Measurements from ENCODE around the gene MAMDC2. TPM values are rescaled to one million over a fixed set of nuclear protein-coding genes. Genes with fewer than 3 reads are reported as not detected.

The MAMDC2 gene
- total RNA-seq, 1 experiment from 2014 or later = 2.7 TPM

- intact Hi-C loops (cut with micrococcal nuclease; ENCODE audit: unreplicated experiment) = no loop called here
- Histone ChIP-seq H3K9me3 (ENCODE audit: insufficient read depth, low read depth) (no peaks in the 10 kb centered on the region), H3K4me3 (no peak overlapping the region), H3K4me1 (replicated peaks; ENCODE audit: insufficient read depth) (no peaks in the 10 kb centered on the region), H3K36me3 (ENCODE audit: low read depth) (no peaks in the 10 kb centered on the region), H4K20me1 (ENCODE audit: insufficient read depth) (no peaks in the 10 kb centered on the region), H3K4me2 (no peak overlapping the region), H3F3A (ENCODE audit: insufficient read depth, low read depth) (no peaks in the 10 kb centered on the region), H2AFZ (no peak overlapping the region), H3K27ac (no peak overlapping the region), H3K79me2 (ENCODE audit: low read depth) (no peaks in the 10 kb centered on the region), H3K27me3 (ENCODE audit: insufficient read depth, low read depth) (no peaks in the 10 kb centered on the region), H3K9me2 (ENCODE audit: insufficient read depth) (no peaks in the 10 kb centered on the region; the same call in 1 of the 2 replicates)
- DNase-seq = no peak
- no TSS peak for BruUV-seq (replicated peaks)
- ChIA-PET POLR2A (ENCODE audit: unreplicated experiment) (no interaction called here), CTCF (no interaction called here)
- TF ChIP-seq EZH2 (IDR thresholded peaks at IDR 0.05; ENCODE audit: low read depth) (no peak), CTCF (conservative IDR thresholded peaks at IDR 0.05) (no peak)
Measured at GRCh38 chr9:70220216-70220615, 176.6 kb downstream of the MAMDC2 start.

- ChIA-PET CTCF (interaction anchor here (0.6 kb wide), 1 partner anchor 112 kb away, joined by 3 read pairs; no protein-coding TSS in a partner anchor), POLR2A (ENCODE audit: unreplicated experiment) (no interaction called here)
- H3K36me3 ChIP-seq (ENCODE audit: low read depth) = no peaks in the 10 kb centered on the region
- H3K27ac ChIP-seq = no peak overlapping the region
- no TSS peak for BruUV-seq (replicated peaks)
- TF ChIP-seq CTCF (conservative IDR thresholded peaks at IDR 0.05) (no peak), EZH2 (IDR thresholded peaks at IDR 0.05; ENCODE audit: low read depth) (no peak)
- no peaks in the 10 kb centered on the region; the same call in 1 of the 2 replicates for H3K9me2 ChIP-seq (ENCODE audit: insufficient read depth)
- H3K4me1 ChIP-seq (replicated peaks; ENCODE audit: insufficient read depth) = no peaks in the 10 kb centered on the region
- intact Hi-C loops (cut with micrococcal nuclease; ENCODE audit: unreplicated experiment) = no loop called here
- H2AFZ ChIP-seq = no peak overlapping the region
- H3K4me3 ChIP-seq = no peak overlapping the region
- H3K79me2 ChIP-seq (ENCODE audit: low read depth) = no peaks in the 10 kb centered on the region
- DNase-seq = no peak
- no peaks in the 10 kb centered on the region for H4K20me1 ChIP-seq (ENCODE audit: insufficient read depth)
- no peaks in the 10 kb centered on the region for H3K9me3 ChIP-seq (ENCODE audit: insufficient read depth, low read depth)
- no peaks in the 10 kb centered on the region for H3K27me3 ChIP-seq (ENCODE audit: insufficient read depth, low read depth)
- no peaks in the 10 kb centered on the region for H3F3A ChIP-seq (ENCODE audit: insufficient read depth, low read depth)
- H3K4me2 ChIP-seq = no peak overlapping the region
Measured at GRCh38 chr9:70222354-70222753, 178.7 kb downstream of the MAMDC2 start.

GRCh38 chr9:70228118-70228517 is 184.5 kb downstream of the MAMDC2 start:
- TF ChIP-seq CTCF (conservative IDR thresholded peaks at IDR 0.05) (no peak), EZH2 (IDR thresholded peaks at IDR 0.05; ENCODE audit: low read depth) (no peak)

More at GRCh38 chr9:70228118-70228517, 184.5 kb downstream of the MAMDC2 start:
- H3K4me2 ChIP-seq = no peak overlapping the region
- no peaks in the 10 kb centered on the region for H3F3A ChIP-seq (ENCODE audit: insufficient read depth, low read depth)
- H3K36me3 ChIP-seq (ENCODE audit: low read depth) = no peaks in the 10 kb centered on the region
- BruUV-seq (replicated peaks) = no TSS peak
- intact Hi-C loops (cut with micrococcal nuclease; ENCODE audit: unreplicated experiment) = no loop called here
- H2AFZ ChIP-seq = no peak overlapping the region
- no peak for DNase-seq
- no peaks in the 10 kb centered on the region for H3K79me2 ChIP-seq (ENCODE audit: low read depth)
- H3K9me2 ChIP-seq (ENCODE audit: insufficient read depth) = no peaks in the 10 kb centered on the region
- H3K27me3 ChIP-seq (ENCODE audit: insufficient read depth, low read depth) = no peaks in the 10 kb centered on the region
- H3K4me1 ChIP-seq (replicated peaks; ENCODE audit: insufficient read depth) = no peaks in the 10 kb centered on the region
- no peak overlapping the region for H3K27ac ChIP-seq
- H3K9me3 ChIP-seq (ENCODE audit: insufficient read depth, low read depth) = no peaks in the 10 kb centered on the region
- no peaks in the 10 kb centered on the region for H4K20me1 ChIP-seq (ENCODE audit: insufficient read depth)
- H3K4me3 ChIP-seq = no peak overlapping the region
- ChIA-PET CTCF (no interaction called here), POLR2A (ENCODE audit: unreplicated experiment) (interaction anchor here (0.6 to 0.7 kb wide), 2 partner anchors 144 to 289 kb away, joined by 4 to 8 read pairs; no protein-coding TSS in a partner anchor)

Data from PC-9 (cell line).